COLO668 (cell line): Measurements from ENCODE around the gene INHBE.
A peak's percentile ranks its signal among the peaks of the same experiment; 100 is the strongest.
"Not testable (repeated sequence)": the region's sequence is repeated elsewhere in the genome, so short reads cannot be mapped to it uniquely, and the experiment has no call there.

Source experiments
- DNase-seq: peaks from one replicate; lab custom pipeline; 2025; ENCODE audit not compliant: unreplicated experiment; lab: John Stamatoyannopoulos, UW

INHBE gene

DNA sequence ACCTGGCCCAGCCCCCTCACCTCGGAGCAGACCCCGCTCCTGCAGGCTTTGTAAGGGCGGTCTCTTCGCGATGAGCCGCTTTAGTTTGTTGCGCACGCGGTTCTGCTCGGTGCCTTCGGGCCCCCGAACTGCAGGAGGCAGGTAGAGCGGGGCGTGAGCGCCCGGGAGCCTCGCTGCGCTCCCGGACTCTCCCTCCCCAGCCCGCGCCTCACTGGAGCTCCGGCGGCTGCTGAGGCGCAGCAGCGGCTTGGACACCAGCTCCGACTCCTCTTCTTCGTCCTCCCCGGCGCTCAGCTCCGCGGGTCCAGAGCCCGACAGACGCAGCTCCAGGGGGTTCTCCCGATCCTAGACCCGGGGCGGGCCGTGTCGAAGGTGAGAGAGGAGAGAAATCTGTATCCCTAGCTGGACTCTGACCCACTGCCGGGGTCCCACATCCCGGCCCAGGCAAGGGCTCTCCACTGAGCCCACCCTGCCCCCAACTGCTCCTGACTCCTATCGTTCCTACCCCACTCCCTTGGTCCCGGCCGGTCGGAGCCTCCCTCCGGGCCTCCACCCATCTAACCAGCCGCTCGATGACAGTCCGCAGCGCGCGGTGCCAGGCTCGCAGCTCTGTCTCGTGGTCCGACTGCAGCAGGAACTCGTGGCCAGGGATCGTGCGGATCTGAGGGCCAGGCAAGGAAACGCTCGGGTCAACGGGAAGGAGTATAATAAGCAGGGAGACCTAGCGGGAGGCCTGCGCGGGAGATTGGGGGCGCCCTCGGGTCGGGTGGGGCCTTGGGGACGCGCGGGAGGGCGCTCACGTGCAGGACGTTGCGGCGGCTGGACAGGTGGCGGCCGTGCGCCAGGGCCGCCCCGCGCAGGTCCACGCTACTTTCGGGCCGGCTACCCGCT, 20.4 kb downstream of the INHBE start:
- no peak for DNase-seq

DNA sequence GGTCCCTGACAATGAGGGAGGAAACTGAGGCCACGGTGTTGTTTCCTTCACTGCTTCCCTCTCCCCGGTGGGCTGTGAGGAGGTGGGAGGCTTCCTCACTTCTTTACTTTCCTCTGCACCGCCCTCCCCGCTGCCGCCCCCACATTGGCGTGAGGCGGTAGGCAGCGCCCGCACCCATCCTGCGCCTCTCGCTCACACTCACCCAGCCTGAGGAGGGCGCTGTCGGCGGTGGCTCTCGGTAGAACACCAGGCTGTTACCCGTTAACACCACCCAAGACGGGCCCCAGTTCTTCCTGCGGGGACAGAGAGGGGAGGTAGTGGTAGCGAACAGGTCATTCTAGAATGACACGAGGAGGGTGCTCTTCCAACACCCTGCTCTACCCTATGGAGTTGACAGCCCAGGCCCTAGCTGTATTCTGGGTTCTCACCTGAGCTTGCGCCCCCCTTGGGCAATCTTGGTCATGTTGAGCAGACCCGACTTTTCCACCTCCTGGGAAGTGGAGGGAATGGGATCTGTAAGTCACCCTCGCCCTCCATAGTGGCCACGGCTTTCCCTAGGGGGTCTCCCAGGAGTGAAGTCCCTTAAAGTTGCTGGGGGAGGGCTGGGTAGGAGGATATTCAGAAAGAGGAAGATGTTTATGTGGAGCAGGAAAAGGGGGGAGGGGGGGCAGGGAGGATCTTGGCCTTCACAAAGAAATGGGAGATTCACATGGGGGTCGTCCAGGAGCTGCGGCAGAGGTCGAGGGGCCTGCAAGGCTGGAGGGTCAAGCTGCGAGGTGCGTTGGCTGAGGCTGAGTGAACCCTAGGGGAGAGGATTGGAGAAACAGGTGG, 21.3 kb downstream of the INHBE start:
- no peak for DNase-seq

DNA sequence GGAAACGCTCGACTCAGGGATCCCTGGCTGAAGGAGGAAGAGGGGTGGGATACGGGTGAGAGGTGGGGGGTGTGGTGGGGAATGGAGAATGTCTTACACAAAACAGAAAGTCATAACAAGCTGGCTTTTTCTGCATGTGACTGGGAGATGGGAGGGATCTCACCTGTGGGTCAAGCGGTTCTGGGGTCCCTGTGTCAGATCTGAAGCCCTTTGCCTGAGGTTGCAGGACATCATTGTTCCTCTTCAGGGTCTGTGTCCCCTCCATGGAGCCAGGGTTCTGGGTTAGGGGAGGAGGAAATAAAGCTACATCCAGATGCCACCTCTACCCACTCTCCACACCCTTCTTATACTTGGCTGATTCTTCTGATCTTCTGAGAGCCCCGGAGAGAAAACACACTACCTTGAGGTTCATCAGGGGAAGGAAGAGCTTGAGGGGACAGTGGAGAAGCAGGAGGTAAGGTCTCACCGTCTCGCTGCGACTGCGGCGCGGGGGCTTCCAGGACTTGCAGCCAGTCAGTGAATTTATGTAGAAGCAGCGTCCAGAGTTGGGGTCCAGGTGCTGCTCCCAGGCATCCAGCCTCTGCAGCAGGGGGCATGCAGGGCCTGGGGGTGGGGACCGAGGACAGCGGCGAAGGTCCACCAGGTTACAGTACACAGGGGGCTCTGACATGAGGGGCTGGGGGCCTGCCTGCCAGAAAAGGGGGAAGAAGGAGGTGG, 22.0 kb downstream of the INHBE start:
- DNase-seq = no peak

DNA sequence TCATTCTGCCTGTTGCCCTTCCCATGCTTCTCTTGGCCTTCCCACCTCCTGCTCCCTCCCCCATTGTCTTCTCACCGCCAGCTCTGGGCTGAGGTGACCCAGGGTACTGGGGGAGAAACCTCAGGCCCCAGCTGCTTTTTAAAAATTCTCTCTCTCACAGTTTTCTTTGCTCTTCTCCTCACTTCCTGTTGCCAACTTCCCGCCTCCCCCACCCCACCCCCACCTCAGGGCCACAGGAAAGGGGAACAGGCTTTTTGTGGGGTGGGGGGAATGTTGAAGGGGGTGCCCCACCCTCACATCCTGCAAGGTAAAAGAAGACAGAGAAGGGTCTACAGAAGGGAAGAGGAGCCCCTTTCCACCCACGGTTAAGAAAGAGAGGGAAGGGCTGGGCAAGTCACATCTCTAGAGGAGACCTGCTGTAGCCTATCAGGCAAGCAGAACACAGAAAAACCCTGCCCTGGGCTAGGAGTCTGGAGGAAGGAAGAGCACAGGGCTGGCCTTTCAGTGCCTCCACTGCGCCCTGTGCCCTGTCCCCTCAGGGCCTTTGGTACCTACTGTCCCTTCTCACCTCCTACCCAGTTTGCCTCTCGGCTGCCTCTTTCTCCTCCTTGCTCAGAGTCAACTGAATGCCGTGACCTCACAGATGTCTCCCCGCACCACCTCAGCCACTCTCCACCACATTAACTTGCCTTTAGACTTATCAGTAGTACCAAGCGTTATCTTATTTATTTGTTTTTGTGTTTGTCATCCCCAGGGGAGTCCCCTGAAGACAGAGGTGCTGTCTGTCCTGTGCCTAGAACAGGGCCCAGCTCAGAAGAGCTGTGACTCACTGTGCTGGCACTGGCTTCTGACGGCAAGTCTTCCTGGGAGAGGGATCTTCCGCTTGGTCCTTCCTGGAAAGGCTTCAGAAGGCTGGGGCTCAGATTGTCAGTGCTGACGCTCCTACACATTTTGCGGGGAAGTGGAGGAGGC, 22.9 kb downstream of the INHBE start:
- DNase-seq = no peak

DNA sequence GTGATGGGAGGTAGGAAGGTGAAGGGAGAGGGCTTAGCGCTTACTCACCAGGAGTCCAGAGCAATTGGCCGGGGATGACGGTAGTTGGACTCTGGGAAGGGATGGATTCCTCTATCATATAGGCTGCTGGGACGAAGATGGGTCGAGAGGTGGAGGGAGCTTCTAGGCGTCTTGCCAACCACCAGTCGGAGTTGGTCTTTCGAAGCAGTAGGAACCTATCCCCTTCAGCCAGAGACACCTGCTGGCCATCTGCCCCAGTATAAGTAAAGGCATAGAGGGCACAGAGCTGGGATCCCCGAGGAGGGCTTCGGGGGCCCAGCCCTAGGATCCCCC, 23.9 kb downstream of the INHBE start:
- DNase-seq = no peak

DNA sequence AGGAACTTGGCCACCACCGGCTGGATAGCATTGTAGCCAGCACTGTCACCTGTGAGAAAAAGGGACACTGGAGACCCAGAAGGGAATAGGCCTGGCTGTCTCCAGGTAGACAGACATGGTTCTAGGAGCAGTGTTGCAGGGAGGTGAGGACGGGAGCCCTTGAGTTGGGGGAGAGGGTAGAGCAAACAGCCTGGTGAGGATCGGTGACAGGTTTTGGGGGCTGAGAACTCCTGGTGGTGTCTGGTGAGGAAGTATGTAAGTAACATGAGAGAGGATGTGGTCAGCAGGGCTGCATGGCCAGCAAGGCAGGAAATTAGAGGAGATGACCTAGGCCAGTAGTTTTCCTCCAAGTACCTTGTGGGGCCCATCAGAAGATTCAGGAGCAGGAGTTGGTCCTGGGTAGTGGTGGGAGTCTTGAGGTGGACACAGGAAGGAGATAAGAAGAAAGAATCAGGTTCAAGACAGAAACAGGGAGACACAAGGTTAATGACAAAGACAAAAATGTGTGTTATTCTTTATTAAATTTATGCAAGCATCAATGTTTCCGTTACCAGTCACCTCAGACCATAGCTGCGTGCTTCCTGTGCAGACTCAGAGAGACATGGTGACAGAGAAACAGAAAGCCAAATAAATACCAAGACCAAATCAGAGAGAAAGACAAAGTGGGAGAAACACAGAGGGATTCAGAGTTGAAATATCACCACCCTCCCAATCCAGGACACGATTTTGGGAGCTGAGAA, 24.4 kb downstream of the INHBE start, which contains the start of gene ARHGAP9:
Gene ARHGAP9, minus strand, starts transcription at position 491 of the 740 bp plus-strand sequence. Its CDS starts 460 bp downstream, at position 31.
- no peak for DNase-seq

DNA sequence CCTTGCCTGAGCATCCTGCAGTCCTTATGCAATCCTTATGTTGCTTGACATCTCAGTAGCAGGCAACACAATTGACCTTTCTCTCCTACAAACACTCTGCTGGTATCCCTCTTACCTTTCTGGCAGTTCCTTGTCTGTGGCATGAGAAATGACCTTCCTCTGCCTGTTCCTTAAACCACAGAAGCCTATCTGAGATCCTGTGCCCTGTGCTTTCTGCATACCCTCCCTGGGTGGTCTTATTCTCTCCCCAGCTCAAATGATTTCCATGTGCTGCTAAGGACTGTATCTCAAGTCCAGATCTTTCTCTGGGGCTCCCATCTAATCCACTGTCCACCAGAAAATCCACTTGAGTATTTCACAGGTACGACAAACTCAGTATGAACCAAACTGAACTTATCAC, 26.6 kb downstream of the INHBE start:
- no peak for DNase-seq

DNA sequence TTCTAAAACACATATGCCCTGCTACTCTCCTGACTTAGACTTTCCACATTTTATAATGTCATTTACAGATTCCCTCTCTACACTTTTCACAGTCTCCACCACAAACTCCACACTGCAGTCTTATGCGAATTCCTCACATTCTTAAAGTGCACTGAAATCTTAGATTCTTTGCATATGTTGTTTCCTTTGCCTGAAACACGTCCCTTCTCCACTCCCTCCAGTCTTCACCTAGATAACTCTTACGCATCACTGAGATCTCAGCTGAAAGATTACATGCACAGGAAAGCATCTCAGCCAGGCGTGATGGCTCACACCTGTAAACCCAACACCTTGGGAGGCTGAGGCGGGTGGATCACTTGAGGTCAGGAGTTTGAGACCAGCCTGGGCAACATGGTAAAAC, 28.4 kb downstream of the INHBE start:
- no peak for DNase-seq

DNA sequence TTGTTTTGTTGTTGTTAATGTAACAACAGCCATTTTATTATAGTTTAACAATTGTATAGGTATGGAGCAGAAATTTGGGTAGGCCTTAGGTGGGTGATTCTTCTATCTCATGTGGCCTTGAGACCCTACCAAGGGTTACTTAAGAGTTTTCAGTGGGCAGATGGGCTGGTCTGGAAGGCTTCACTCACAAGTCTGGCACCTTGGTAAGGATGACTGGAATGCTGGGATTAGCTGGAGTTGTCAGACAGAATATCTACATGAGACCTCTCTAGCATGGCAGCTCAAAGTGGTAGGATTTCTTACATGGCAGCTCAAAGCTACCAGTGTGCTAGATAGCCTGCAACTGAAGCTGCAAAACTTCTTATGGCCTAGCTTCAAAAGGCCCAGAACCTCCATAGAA, 30.6 kb downstream of the INHBE start:
- no peak for DNase-seq

DNA sequence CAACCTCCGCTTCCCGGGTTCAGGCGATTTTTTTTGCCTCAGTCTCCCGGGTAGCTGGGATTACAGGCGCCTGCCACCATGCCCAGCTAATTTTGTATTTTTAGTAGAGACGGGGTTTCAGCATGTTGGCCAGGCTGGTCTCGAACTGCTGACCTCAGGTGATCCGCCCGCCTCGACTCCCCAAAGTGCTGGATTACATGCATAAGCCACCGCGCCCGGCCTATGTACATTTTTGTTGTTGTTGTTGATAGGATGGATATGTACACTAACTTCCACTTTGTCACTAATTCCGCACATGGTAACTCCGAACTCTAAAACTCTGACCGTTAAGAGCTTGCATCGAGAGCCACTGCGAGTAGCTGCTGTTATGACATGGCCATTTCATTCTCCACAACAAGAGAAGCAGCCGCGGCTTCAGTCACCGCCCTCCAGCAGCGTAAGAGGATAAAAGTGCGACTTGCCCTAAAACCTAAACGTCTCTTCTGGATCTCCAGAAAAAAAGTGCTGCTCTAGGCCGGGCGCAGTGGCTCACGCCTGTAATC, 32.0 kb downstream of the INHBE start:
- no peak for DNase-seq

DNA sequence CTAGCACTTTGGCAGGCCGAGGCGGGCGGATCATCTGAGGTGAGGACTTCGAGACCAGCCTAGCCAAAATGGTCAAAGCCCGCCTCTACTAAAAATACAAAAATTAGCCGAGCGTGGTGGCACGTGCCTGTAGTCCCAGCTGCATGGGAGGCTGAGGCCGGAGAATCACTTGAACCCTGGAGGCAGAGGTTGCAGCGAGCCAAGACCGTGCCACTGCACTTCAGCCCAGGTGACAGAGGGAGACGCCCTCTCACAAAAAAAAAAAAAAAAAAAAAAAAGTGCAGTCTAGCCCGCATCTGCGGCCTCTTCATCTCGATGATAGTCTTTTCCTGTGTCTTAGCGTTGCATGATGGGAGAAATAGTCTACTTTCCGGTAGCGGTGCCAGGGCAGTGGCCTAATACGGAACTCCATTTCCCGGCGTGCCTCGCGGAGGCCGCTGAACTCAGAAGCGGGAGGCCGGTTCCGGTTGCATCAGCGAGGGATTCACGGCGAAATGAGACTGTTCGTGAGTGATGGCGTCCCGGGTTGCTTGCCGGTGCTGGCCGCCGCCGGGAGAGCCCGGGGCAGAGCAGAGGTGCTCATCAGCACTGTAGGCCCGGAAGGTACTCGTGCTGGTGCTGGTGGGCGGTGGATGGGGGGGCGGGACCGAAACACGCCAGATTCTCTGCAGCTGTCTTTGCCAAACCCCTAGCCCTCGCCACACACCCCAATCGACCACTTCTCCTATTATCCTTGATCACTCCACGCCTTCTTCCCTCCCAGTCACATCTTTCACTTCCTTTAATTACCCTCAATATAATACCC, 32.7 kb downstream of the INHBE start, which contains the start of gene MARS1:
Gene MARS1, plus strand, starts transcription at position 472 of the 805 bp plus-strand sequence. Its CDS starts 23 bp downstream, at position 495.
- peak; percentile 89 for DNase-seq

DNA sequence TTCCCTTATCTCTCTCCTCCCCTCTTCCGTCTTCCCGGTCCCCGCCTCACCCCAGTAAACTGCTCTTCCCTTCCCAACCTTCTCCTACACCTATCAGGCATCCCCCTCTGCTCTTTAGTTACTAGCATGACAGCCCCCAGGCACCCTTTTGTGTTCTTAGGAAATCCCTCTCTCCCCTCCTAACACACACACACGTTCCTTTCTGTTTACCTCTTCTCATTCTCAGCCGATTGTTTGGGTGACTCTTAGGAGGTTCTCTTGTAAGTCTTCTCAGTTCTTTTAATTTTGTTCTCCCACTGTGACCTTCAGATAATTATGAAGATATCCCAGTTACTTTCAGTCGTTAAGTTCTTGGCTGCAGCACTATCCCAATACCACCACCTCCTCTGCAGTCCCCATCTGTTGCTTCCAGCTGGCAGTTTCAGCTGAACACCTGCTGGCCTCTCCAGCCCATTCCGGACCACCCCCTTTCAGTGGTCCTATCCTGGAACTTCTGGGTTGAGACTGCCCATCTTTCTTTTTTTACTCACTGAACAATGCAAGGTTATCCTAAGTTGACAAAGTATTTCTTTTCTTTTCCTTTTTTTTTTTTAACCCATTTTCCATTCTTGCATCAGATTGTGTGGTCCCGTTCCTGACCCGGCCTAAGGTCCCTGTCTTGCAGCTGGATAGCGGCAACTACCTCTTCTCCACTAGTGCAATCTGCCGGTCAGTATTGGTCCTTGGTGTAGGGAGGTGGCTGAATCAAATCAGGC, 33.5 kb downstream of the INHBE start:
- no peak for DNase-seq

DNA sequence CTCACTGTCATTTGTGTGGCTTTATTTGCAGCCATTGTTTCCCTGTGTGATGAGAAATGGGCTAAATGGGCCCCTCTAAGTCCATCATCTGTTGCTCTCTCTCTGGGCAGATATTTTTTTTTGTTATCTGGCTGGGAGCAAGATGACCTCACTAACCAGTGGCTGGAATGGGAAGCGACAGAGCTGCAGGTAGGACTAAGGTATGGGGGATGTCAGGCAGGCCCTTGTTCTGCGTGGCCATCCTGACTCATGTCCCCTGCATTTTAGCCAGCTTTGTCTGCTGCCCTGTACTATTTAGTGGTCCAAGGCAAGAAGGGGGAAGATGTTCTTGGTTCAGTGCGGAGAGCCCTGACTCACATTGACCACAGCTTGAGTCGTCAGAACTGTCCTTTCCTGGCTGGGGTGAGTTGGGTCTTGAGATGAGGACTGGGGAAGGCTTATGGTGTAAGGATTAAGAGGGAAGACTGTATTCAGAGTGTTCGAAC, 34.1 kb downstream of the INHBE start:
- no peak for DNase-seq

DNA sequence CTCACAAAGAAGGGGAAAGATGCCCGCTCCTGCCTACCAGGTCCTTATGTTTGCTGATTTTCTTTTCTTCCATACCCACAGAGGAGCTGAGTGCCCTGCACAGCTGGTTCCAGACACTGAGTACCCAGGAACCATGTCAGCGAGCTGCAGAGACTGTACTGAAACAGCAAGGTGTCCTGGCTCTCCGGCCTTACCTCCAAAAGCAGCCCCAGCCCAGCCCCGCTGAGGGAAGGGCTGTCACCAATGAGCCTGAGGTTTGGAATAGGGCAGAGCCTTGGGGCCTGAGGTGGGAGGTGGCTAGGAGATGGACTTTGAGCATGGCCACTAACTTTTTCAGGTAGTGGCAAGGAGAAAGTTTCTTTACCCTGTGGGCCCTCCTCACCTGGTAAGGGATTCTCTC, 35.0 kb downstream of the INHBE start:
- DNase-seq = no peak

DNA sequence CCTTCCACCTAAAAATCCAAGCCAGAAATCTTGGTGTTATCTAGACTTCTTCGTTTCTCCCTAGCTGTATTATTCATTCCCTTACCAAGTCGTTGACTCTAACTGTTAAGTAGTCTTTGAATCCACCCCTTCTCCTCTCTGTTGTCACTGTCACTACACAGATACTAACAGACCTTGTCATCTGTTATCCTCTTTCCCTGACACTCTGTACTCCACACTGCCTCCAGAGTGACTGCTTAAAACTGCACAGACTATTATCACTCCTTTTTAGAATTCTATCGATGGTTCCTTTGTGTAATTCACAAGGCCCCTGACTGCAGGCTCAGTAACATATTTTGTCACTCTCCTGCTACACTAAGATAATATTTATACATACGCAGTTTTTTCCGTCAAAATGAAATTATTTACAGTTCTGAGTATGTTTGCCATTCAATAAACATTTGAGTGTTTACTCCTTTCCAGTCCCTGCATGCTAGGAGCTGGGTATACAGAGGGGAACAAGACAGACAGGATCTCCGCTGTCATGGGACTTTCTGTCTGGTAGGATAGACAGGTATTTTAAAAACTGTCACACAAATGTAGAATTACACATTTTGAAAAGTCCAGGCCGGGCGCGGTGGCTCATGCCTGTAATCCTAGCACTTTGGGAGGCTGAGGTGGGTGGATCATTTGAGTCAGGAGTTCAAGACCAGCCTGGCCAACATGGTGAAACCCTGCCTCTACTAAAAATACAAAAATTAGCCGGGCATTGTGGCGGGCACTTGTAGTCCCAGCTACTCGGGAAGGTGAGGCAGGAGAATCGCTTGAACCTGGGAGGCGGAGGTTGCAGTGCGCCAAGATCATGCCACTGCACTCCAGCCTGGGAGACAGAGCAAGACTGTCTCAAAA, 36.5 kb downstream of the INHBE start:
- no peak for DNase-seq

DNA sequence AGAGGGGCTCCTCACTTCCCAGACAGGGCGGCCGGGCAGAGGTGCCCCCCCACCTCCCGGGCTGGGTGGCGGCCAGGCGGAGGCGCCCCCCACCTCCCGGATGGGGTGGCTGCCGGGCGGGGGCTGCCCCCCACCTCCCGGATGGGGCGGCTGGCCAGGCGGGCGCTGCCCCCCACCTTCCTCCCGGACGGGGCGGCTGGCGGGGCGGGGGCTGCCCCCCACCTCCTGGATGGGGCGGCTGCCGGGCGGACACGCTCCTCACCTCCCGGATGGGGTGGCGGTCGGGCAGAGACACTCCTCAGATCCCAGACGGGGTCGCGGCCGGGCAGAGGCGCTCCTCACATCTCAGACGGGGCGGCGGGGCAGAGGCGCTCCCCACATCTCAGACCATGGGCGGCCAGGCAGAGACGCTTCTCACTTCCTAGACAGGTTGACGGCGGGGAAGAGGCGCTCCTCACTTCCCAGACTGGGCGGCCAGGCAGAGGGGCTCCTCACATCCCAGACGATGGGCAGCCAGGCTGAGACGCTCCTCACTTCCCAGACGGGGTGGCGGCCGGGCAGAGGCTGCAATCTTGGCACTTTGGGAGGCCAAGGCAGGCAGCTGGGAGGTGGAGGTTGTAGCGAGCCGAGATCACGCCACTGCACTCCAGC, 40.1 kb downstream of the INHBE start:
- not testable (repeated sequence) for DNase-seq
